Measurements from ENCODE around the gene TBX2.
"Not testable (repeated sequence)": the region's sequence is repeated elsewhere in the genome, so short reads cannot be mapped to it uniquely, and the experiment has no call there.

Gene TBX2

GRCh38 chr17:61440697-61441096 lies 41.1 kb downstream of the TBX2 start:
- H3K9me3 ChIP-seq (ENCODE audit: control insufficient read depth, insufficient read depth, low read length) = no peaks in the 10 kb centered on the region; the same call in 1 of the 2 replicates
- H3K9me2 ChIP-seq (replicated peaks; ENCODE audit: control insufficient read depth, low read length) = no peaks in the 10 kb centered on the region
- no peaks in the 10 kb centered on the region for H3K4me1 ChIP-seq (ENCODE audit: control insufficient read depth, low read length)
- no peaks in the 10 kb centered on the region for H3F3A ChIP-seq (ENCODE audit: control insufficient read depth, insufficient read depth)
- peaks cover 14% of the 10 kb centered on the region for H3K27me3 ChIP-seq (ENCODE audit: control insufficient read depth, low read length)
- H3K36me3 ChIP-seq (ENCODE audit: control insufficient read depth, low read length) = no peaks in the 10 kb centered on the region
- H3K4me2 ChIP-seq (ENCODE audit: low read length) = no peak overlapping the region
- TF ChIP-seq EZH2phosphoT487 (IDR thresholded peaks at IDR 0.05; ENCODE audit: borderline replicate concordance, low read length) (no peak), CTCF (IDR thresholded peaks at IDR 0.05; ENCODE audit: low read depth, low read length, poor library complexity, severe bottlenecking) (no peak)
- H3K4me3 ChIP-seq (ENCODE audit: low read length) = no peak overlapping the region
- no peak overlapping the region for H3K27ac ChIP-seq (ENCODE audit: low read depth, low read length)
- no peaks in the 10 kb centered on the region for H3K79me2 ChIP-seq (ENCODE audit: control insufficient read depth, low read length)
- H4K20me1 ChIP-seq (ENCODE audit: control insufficient read depth, insufficient read depth, low read depth, low read length) = no peaks in the 10 kb centered on the region

- not testable (repeated sequence) for H3K4me2 ChIP-seq (ENCODE audit: low read length); H3F3A ChIP-seq (ENCODE audit: control insufficient read depth, insufficient read depth); H3K36me3 ChIP-seq (ENCODE audit: control insufficient read depth, low read length); H4K20me1 ChIP-seq (ENCODE audit: control insufficient read depth, insufficient read depth, low read depth, low read length); H3K4me1 ChIP-seq (ENCODE audit: control insufficient read depth, low read length); H3K4me3 ChIP-seq (ENCODE audit: low read length); H3K27ac ChIP-seq (ENCODE audit: low read depth, low read length); H3K9me2 ChIP-seq (replicated peaks; ENCODE audit: control insufficient read depth, low read length); H3K79me2 ChIP-seq (ENCODE audit: control insufficient read depth, low read length); H3K9me3 ChIP-seq (ENCODE audit: control insufficient read depth, insufficient read depth, low read length)
- H3K27me3 ChIP-seq (ENCODE audit: control insufficient read depth, low read length) = peaks cover 14% of the 10 kb centered on the region
Measured at GRCh38 chr17:61441507-61441906, 41.9 kb downstream of the TBX2 start.

- TF ChIP-seq CTCF (IDR thresholded peaks at IDR 0.05; ENCODE audit: low read depth, low read length, poor library complexity, severe bottlenecking) (no peak), EZH2phosphoT487 (IDR thresholded peaks at IDR 0.05; ENCODE audit: borderline replicate concordance, low read length) (no peak)
- no peaks in the 10 kb centered on the region for H3K4me1 ChIP-seq (ENCODE audit: control insufficient read depth, low read length)
Measured at GRCh38 chr17:61442136-61442775, 42.6 kb downstream of the TBX2 start.

GRCh38 chr17:61442878-61443474 lies 43.3 kb downstream of the TBX2 start:
- no peaks in the 10 kb centered on the region for H3K79me2 ChIP-seq (ENCODE audit: control insufficient read depth, low read length)
- H3K4me1 ChIP-seq (ENCODE audit: control insufficient read depth, low read length) = no peaks in the 10 kb centered on the region
- no peaks in the 10 kb centered on the region for H3K9me2 ChIP-seq (replicated peaks; ENCODE audit: control insufficient read depth, low read length)
- no peak overlapping the region for H3K4me2 ChIP-seq (ENCODE audit: low read length)
- no peak overlapping the region for H3K4me3 ChIP-seq (ENCODE audit: low read length)
- H3K27me3 ChIP-seq (ENCODE audit: control insufficient read depth, low read length) = peaks cover 14% of the 10 kb centered on the region
- TF ChIP-seq CTCF (IDR thresholded peaks at IDR 0.05; ENCODE audit: low read depth, low read length, poor library complexity, severe bottlenecking) = no peak
- TF ChIP-seq EZH2phosphoT487 (IDR thresholded peaks at IDR 0.05; ENCODE audit: borderline replicate concordance, low read length) = no peak
- no peaks in the 10 kb centered on the region; the same call in 1 of the 2 replicates for H3K9me3 ChIP-seq (ENCODE audit: control insufficient read depth, insufficient read depth, low read length)
- no peaks in the 10 kb centered on the region; the same call in 1 of the 2 replicates for H4K20me1 ChIP-seq (ENCODE audit: control insufficient read depth, insufficient read depth, low read depth, low read length)
- H3F3A ChIP-seq (ENCODE audit: control insufficient read depth, insufficient read depth) = no peaks in the 10 kb centered on the region
- H3K27ac ChIP-seq (ENCODE audit: low read depth, low read length) = no peak overlapping the region
- no peaks in the 10 kb centered on the region for H3K36me3 ChIP-seq (ENCODE audit: control insufficient read depth, low read length)

More at GRCh38 chr17:61442136-61442775, 42.6 kb downstream of the TBX2 start:
- Histone ChIP-seq H3K4me3 (ENCODE audit: low read length) (no peak overlapping the region), H3K9me2 (replicated peaks; ENCODE audit: control insufficient read depth, low read length) (no peaks in the 10 kb centered on the region), H3K4me2 (ENCODE audit: low read length) (no peak overlapping the region), H3K9me3 (ENCODE audit: control insufficient read depth, insufficient read depth, low read length) (no peaks in the 10 kb centered on the region; the same call in 1 of the 2 replicates), H3K27me3 (ENCODE audit: control insufficient read depth, low read length) (peaks cover 14% of the 10 kb centered on the region), H3F3A (ENCODE audit: control insufficient read depth, insufficient read depth) (no peaks in the 10 kb centered on the region), H3K36me3 (ENCODE audit: control insufficient read depth, low read length) (no peaks in the 10 kb centered on the region), H3K27ac (ENCODE audit: low read depth, low read length) (no peak overlapping the region), H4K20me1 (ENCODE audit: control insufficient read depth, insufficient read depth, low read depth, low read length) (no peaks in the 10 kb centered on the region; the same call in 1 of the 2 replicates), H3K79me2 (ENCODE audit: control insufficient read depth, low read length) (no peaks in the 10 kb centered on the region)
